Suprapubic skin (tissue), 4 donors: ENCODE data around the gene WDFY1. TPM values are rescaled to one million over a fixed set of nuclear protein-coding genes. Genes with fewer than 3 reads are reported as not detected.

Source experiments
- DNase-seq, 2 donors: peaks; one replicate each; pipeline ENCODE4 v3.0.0-alpha.2; 2019; ENCODE audit warnings: low spot score in 2 of 2
- H3K27ac ChIP-seq: fragments of 200-600 bp; sonication (generic); one replicate; pipeline ENCODE4 v1.5.1; 2019
- H3K27me3 ChIP-seq: fragments of 200-600 bp; sonication (generic); one replicate; pipeline ENCODE4 v1.5.1; 2019
- H3K36me3 ChIP-seq: fragments of 200-600 bp; sonication (generic); one replicate; pipeline ENCODE4 v1.5.1; 2019
- H3K4me1 ChIP-seq: fragments of 200-600 bp; sonication (generic); one replicate; pipeline ENCODE4 v1.5.1; 2019
- H3K4me3 ChIP-seq: fragments of 200-600 bp; sonication (generic); one replicate; pipeline ENCODE4 v1.5.1; 2019; ENCODE audit warnings: mild to moderate bottlenecking
- H3K9me3 ChIP-seq: fragments of 200-600 bp; sonication (generic); one replicate; pipeline ENCODE4 v1.5.1; 2019
- EP300 ChIP-seq: sonication (generic); formaldehyde crosslinking; IDR thresholded peaks from one replicate; pipeline ENCODE4 v1.6.1; 2017; ENCODE audit warnings: antibody characterized with exemption
- POLR2A ChIP-seq, 2 donors: fragments of 450-650 bp; IDR thresholded peaks; one replicate each; pipeline ENCODE4 v1.6.1; 2017; ENCODE audit warnings: antibody characterized with exemption in 2 of 2, mild to moderate bottlenecking in 2 of 2, moderate library complexity in 2 of 2
- POLR2AphosphoS5 ChIP-seq, 3 donors: sonication (generic); formaldehyde crosslinking; IDR thresholded peaks; one replicate each; pipeline ENCODE4 v1.6.1; 2017; ENCODE audit warnings: antibody characterized with exemption in 3 of 3
- WGBS: methylation state at CpG from one replicate; pipeline ENCODE4 v1.1.5; 2018; 5-methylcytosine and 5-hydroxymethylcytosine counted together
- total RNA-seq, 4 donors: library from RNA; depleted of rRNA; stranded (reverse); fragments of >200 nt; gene quantifications; one replicate each; pipeline ENCODE4 v1.1.0, GENCODE V29; 2016
- TF ChIP-seq, protein P1 (sequence below), 2 donors: fragments of 200-600 bp in 1 of 2; fragments of 450-650 bp in 1 of 2; sonication (generic) in 1 of 2; IDR thresholded peaks; one replicate each; pipeline ENCODE4 v1.5.1; 2016 to 2019; ENCODE audit warnings: antibody characterized with exemption in 2 of 2, mild to moderate bottlenecking in 1 of 2, moderate library complexity in 1 of 2

WDFY1 gene
- total RNA-seq, 4 donors from 2014 or later: 20.2 to 39.8 (median 32.6) TPM

DNA sequence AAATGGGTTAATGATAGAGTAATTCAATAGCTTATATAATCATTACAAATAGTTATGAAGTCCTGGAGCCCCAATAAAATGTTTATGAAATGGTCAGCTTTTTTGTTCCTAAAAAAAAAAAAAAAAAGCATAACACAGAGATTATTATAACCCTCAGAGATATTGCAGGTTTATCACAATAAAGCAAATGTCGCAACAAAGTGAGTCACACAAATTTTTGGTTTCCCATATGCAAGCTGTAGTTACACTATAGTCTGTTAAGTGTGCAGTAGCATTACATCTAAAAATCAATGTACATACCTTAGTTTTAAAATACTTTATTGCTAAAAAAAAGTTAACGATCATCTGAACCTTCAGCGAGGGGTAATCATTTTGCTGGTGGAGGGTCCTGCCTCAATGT lies 20.0 kb downstream of the WDFY1 start:
- Histone ChIP-seq H3K4me3 (no peak overlapping the region), H3K4me1 (no peaks in the 10 kb centered on the region), H3K27me3 (no peaks in the 10 kb centered on the region), H3K9me3 (no peaks in the 10 kb centered on the region), H3K36me3 (no peaks in the 10 kb centered on the region), H3K27ac (no peak overlapping the region)
- DNase-seq: no peak
- TF ChIP-seq, protein P1, sequence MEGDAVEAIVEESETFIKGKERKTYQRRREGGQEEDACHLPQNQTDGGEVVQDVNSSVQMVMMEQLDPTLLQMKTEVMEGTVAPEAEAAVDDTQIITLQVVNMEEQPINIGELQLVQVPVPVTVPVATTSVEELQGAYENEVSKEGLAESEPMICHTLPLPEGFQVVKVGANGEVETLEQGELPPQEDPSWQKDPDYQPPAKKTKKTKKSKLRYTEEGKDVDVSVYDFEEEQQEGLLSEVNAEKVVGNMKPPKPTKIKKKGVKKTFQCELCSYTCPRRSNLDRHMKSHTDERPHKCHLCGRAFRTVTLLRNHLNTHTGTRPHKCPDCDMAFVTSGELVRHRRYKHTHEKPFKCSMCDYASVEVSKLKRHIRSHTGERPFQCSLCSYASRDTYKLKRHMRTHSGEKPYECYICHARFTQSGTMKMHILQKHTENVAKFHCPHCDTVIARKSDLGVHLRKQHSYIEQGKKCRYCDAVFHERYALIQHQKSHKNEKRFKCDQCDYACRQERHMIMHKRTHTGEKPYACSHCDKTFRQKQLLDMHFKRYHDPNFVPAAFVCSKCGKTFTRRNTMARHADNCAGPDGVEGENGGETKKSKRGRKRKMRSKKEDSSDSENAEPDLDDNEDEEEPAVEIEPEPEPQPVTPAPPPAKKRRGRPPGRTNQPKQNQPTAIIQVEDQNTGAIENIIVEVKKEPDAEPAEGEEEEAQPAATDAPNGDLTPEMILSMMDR (IDR thresholded peaks at IDR 0.05): no peak
- no peak for TF ChIP-seq POLR2A (IDR thresholded peaks at IDR 0.05)
- no peak for TF ChIP-seq EP300
- no peak for TF ChIP-seq POLR2AphosphoS5 (IDR thresholded peaks at IDR 0.05)
- 98% methylated on average over 3 of the region's 3 CpGs for WGBS

DNA sequence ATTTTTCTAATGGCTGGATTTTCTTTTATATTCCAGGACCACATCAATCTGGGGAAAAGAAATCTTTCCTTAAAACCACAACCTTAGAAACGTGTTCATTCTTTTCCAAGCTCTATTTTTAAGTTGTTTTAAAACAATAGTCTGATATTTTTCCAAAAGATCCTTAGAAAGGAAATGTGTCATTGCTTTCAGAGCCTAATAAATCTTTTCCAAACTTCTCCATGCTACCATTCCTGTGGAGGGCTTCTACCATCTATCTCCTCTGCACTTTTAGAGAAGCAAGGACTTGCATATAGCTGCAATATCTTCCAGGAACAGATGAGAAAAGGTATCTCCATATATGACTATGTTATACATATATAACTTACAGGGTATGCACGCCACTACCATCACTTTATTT lies 21.2 kb downstream of the WDFY1 start:
- no peak overlapping the region for H3K27ac ChIP-seq
- no peak for TF ChIP-seq EP300
- TF ChIP-seq, protein P1 (IDR thresholded peaks at IDR 0.05): no peak
- no peak for TF ChIP-seq POLR2A (IDR thresholded peaks at IDR 0.05)
- no peak for TF ChIP-seq POLR2AphosphoS5 (IDR thresholded peaks at IDR 0.05)
- no peak for DNase-seq
- WGBS: 63% methylated on average over 2 of the region's 2 CpGs
- H3K36me3 ChIP-seq: no peaks in the 10 kb centered on the region
- no peaks in the 10 kb centered on the region for H3K27me3 ChIP-seq
- no peaks in the 10 kb centered on the region for H3K4me1 ChIP-seq
- H3K4me3 ChIP-seq: no peak overlapping the region
- no peaks in the 10 kb centered on the region for H3K9me3 ChIP-seq

DNA sequence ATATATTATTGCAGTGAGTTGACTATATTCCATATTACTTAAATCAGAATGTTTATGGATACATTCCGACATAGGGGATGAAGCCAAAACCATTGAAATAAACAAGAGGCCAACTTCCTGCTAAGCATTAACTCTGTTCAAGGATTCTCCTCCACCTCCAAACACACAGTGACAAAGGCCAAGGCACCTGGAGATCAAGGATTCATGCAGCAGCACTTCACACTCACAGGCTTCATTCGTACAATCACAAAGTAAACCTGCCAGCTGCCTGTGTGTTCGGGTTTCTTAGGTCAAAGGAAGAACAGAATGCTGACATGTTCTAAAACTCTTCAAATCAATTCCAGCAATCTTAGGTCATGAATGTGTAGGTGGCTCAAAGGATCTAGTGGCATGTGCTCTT lies 22.8 kb downstream of the WDFY1 start:
- Histone ChIP-seq H3K27ac (no peak overlapping the region), H3K4me3 (no peak overlapping the region), H3K27me3 (no peaks in the 10 kb centered on the region), H3K9me3 (no peaks in the 10 kb centered on the region), H3K4me1 (no peaks in the 10 kb centered on the region), H3K36me3 (peaks cover 2% of the 10 kb centered on the region)
- no peak for TF ChIP-seq POLR2AphosphoS5 (IDR thresholded peaks at IDR 0.05)
- no peak for TF ChIP-seq EP300
- TF ChIP-seq, protein P1 (IDR thresholded peaks at IDR 0.05): no peak
- no peak for TF ChIP-seq POLR2A (IDR thresholded peaks at IDR 0.05)
- no peak for DNase-seq
- 72% methylated on average over 3 of the region's 3 CpGs for WGBS

DNA sequence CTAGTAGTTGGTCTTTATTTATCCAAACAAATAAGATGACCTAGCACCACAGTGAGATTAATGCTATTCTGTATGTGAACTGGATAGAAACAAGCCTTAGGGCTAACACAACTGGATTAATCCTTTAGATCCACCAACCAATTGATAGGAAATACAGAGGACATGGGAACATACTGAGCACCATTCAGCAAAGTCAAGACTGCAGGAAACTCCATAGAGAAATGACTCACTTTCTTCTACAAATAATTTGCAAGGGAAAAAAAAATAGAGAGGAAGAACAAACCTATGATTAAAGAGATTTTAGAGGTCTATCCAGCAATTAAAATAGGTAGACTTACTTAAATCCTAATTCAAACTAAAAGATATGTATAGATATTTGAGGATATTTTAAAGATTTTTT lies 23.9 kb downstream of the WDFY1 start:
- no peak for DNase-seq
- Histone ChIP-seq H3K4me1 (no peaks in the 10 kb centered on the region), H3K27ac (no peak overlapping the region), H3K27me3 (no peaks in the 10 kb centered on the region), H3K9me3 (no peaks in the 10 kb centered on the region), H3K4me3 (no peak overlapping the region), H3K36me3 (peaks cover 10% of the 10 kb centered on the region)
- TF ChIP-seq EP300: no peak
- no peak for TF ChIP-seq POLR2AphosphoS5 (IDR thresholded peaks at IDR 0.05)
- TF ChIP-seq, protein P1 (IDR thresholded peaks at IDR 0.05): no peak
- no peak for TF ChIP-seq POLR2A (IDR thresholded peaks at IDR 0.05)

DNA sequence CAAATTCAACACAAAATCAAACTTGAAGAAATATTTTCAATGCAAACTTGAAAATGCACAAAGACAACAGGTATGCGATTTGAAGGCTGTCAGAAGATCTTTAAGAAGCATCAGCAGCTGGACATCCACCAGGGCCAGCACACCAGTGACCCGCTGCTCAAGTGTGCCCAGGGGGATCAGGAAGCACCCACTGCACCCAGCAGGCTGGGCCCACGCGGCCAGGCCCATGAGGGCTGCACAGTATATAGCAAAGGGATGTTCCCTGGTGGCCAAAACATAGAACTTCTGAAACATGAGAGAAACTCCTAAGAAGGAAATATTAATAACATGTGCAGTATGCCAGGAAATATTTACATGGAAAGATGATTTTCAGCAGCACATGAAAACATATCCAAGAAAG lies 25.0 kb downstream of the WDFY1 start:
- Histone ChIP-seq H3K36me3 (peaks cover 14% of the 10 kb centered on the region), H3K4me3 (no peak overlapping the region), H3K9me3 (no peaks in the 10 kb centered on the region), H3K27me3 (no peaks in the 10 kb centered on the region), H3K4me1 (no peaks in the 10 kb centered on the region), H3K27ac (no peak overlapping the region)
- TF ChIP-seq POLR2AphosphoS5 (IDR thresholded peaks at IDR 0.05): no peak
- TF ChIP-seq, protein P1 (IDR thresholded peaks at IDR 0.05): no peak
- no peak for TF ChIP-seq EP300
- 94% methylated on average over 4 of the region's 4 CpGs for WGBS
- no peak for DNase-seq
